SH-SY5Y (cell line): ENCODE results near the gene KIF5C.

Source experiments
- GATA2 ChIP-seq: IDR thresholded peaks from 2 replicates; pipeline ENCODE4 v1.6.1; 2011; ENCODE audit warnings: mild to moderate bottlenecking, low read depth, low read length
- GATA3 ChIP-seq: IDR thresholded peaks from 2 replicates; pipeline ENCODE4 v1.6.1; 2011; ENCODE audit warnings: low read depth, mild to moderate bottlenecking, low read length, moderate library complexity

DNA sequence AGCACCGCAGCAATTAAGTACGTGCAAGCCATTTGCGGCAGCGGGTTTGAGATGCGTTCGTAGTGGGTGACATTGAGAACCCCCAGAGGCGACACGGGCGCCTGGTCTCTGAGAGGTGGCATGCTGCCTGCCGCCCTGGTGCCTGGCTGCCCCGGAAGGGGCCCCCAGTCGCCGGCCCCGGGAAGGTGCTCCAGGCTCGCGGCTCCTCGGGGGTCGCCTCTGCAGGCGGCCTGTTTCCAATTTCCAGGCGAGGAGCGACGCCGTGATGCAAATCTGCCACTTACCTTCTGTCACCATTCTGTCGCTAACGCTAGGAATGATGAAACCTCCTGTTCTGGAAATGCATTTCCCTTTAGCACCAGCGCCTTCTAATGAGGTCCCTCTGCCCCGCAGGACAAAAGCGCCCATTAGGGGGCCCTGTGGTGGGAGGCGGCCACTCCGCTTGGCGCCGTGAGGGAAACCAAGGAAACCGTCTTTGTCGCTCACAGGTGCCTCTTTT, 13.0 kb downstream of the KIF5C start:
- TF ChIP-seq GATA3 (no peak), GATA2 (no peak)
